Inflammatory macrophage (primary cell): ENCODE measurements around the gene CD3E.
"Not testable (repeated sequence)": the region's sequence is repeated elsewhere in the genome, so short reads cannot be mapped to it uniquely, and the experiment has no call there.

Experiments used
- DNase-seq, 2 donors: peaks; one replicate each; pipeline ENCODE4 v3.0.0-alpha.2; 2020 to 2022

Gene CD3E

GRCh38 chr11:118291477-118292135, 12.9 kb upstream of the CD3E start:
- DNase-seq: peak; percentile 84 to 92

DNA sequence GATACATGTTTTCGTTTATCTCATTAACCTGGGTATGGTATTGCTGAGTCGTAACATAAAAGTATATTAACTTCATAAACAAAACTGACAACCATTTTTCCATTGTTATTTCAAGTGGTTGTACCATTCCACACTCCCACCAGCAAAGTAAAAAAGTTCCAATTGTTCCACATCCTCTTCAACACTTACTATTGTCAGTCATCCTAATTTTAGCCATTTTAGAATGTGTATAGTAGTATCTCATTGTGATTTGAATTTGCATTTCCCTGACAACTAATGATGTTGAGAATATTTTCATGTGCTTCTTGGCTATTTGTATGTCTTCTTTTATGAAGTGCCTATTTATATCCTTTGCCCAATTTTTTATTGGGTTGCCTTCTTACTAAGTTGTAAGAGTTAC, 10.5 kb upstream of the CD3E start:
- DNase-seq: no peak

DNA sequence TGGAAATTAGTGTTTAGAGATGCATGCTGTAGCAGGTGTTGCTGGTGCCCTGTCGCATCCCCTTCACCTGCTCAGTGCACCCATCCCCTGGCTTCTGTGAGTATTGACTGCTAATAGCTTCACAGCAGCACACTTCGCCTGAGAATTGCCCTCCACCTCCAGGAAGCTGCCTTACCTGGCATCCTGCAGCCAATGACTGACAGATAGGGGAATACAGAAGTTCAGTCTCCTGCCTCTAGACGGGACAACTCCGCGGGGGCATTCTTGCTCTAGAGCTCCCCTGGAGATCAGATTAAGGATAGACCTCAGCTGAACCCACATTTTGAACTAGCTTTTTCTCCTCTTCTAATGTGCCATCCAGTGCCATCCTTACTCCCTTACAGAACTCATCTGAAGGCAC, 9.3 kb upstream of the CD3E start:
- peak in 1 of 2 donors; percentile 26 for DNase-seq

- peak; percentile 46 to 60 for DNase-seq
These were observed 8.6 kb upstream of the CD3E start for GRCh38 chr11:118295815-118296454.

DNA sequence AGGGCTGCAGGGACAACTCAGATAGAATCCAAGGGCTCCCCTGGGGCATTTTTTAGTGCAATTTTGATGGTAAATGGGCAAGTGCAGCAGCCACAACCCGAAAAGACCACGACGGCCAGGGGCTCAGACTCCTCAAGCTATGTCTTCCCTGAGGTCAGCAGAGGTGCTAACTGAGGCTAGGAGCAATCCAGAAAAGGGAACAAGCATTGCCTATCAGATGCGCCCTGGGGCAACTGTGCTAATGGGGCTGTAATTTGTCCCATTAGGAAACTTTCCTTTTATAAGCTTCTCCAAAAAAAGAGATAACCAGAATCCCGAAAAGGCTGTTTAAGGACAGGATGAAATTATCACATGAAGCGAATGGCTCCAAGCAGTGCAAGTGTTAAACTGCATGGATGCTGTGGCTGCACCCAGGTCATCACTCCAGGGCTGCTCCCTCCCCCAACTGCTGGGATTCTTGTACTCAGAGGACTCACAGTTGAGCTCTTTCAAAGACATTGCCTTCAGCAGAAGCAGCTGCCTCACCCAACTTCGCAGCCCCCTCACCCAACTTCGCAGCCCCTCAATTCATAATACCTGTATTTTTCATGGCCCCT, 2.8 kb upstream of the CD3E start:
- DNase-seq: no peak

GRCh38 chr11:118304227-118304567, 333 bp upstream of the CD3E start:
- DNase-seq: no peak

GRCh38 chr11:118305726-118306125, 1.2 kb downstream of the CD3E start:
- no peak for DNase-seq

GRCh38 chr11:118306556-118306955, 2.0 kb downstream of the CD3E start:
- DNase-seq: no peak

DNA sequence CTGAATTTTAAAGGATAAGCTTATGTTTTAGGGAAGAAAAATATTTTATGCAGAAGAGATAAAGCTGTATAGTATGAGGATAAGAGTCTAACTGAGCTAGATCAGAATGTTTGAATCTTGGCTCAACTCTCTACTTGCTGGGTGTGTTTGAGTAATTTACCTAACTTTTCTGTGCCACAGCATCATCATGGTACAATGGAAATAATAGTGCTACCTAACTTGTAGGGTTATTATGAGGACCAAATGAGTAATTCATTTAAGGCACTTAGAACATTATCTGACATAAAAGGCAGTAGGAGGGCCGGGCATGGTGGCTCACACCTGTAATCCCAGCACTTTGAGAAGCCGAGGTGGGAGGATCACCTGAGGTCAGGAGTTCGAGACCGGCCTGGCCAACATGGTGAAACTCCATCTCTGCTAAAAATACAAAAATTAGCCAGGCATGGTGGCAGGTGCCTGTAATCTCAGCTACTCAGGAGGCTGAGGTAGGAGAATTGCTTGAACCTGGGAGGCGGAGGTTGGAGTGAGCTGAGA, 4.5 kb downstream of the CD3E start:
- DNase-seq: not testable (repeated sequence)

- DNase-seq: no peak
These were observed 5.7 kb downstream of the CD3E start for GRCh38 chr11:118310271-118310670.

- no peak for DNase-seq
These were observed 6.4 kb downstream of the CD3E start for GRCh38 chr11:118310781-118311485.

DNA sequence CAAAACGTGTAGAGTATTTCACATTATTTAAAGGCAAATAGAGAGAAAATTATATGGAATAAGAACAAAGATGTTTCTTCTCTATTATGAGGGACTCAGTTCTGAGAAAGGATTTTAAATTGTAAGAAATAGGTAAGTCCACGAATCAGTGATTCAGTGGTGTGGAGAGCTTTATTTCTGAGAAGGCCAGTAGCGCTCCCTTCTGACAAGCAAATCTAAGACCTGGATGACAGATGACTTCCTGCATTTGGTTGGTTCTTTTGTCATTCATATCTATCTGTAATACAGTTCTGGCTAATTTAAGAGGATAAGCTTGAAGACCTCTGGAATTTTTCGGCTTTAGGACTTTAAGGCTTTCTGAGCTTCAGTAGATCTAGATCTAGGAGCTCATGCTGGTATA, 7.0 kb downstream of the CD3E start:
- DNase-seq: no peak

GRCh38 chr11:118312328-118312727, 7.8 kb downstream of the CD3E start:
- no peak for DNase-seq

GRCh38 chr11:118313242-118313641, 8.7 kb downstream of the CD3E start:
- DNase-seq: no peak

DNA sequence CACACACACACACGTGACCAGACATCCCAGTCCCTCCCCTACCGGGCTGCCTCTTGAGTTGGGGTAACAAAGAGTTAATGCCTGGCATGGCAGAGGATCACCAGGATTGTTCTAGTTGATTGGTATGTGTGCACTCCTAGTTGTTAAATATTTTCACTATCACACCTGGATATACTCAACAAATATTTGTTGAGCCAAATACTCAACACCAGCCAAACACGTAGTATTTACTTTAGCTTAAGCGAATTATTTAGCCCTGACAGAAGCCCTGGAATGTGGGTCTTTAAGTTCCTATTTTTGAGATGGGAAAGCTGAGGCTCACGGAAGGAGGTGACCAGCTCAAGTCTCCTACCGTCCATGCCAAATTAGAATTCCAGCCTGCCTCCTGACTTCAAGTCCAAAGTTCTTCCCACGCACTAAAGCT, 10.5 kb downstream of the CD3E start:
- no peak for DNase-seq

GRCh38 chr11:118318124-118318523, 13.6 kb downstream of the CD3E start:
- DNase-seq: no peak

- DNase-seq: peak; percentile 93
These were observed 14.2 kb downstream of the CD3E start for GRCh38 chr11:118318581-118319336.

- peak; percentile 90 to 91 for DNase-seq
These were observed 14.8 kb downstream of the CD3E start for GRCh38 chr11:118319337-118319707.

- no peak for DNase-seq
These were observed 16.0 kb downstream of the CD3E start for GRCh38 chr11:118320515-118320914.

DNA sequence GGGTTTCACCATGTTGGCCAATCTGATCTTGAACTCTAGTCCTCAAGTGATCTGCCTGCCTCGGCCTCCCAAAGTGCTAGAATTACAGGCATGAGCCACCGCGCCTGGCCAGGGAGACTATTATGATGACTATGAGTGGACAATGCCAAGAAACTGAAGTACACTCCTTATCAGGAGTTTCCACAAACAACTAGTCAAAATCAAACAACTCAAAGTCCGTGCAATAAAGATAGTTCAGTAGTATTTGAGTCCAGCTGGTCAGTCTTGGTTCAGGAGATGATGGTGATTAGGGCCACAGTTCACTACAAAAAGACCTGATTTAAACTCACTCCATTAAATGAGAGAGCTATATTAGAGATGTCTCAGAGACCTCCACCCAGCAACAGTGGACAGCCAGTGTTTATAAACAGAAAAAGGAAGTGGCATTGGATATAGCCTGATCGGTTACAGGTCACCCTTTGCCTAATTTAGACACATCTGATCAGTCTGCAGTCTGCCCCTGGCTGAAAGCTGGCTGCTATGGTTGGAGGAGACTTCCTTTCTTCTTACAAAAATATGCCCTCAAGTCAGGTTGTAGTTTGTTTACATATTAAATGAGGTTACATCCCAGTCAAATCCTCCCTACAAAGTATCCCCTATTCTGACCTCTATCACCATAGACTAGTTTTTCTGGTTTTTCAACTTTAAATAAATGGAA, 17.0 kb downstream of the CD3E start:
- DNase-seq: peak; percentile 67 to 74

DNA sequence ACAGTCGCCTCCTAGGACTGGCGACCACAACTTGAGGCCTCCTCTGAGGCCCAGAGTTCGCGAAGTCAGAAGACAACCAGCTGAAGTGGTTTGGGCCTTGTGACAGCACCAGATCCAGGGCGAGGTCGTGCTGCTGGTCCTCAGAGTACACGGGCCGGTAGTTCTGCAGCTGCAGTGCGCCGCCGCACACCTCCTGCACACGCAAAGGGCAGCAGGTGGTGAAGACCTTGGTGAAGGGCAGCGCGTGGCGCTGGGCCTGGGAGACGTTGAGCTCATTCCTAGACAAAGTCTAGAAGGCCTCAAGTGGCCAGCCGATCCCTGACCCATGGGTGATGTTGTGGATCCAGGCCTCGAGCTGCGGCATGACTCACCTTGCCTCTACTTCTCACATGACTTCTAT, 18.2 kb downstream of the CD3E start:
- no peak for DNase-seq

GRCh38 chr11:118325283-118325682, 20.8 kb downstream of the CD3E start:
- DNase-seq: no peak
